CD4-positive, alpha-beta T cell treated with Interleukin-17A for 4 hours (primary cell): ENCODE results near the gene UBXN1.
"Not testable (repeated sequence)": the region's sequence is repeated elsewhere in the genome, so short reads cannot be mapped to it uniquely, and the experiment has no call there.

ENCODE experiments used
- DNase-seq: peaks from one replicate; pipeline ENCODE4 v3.0.0-alpha.2; 2020; ENCODE audit warnings: mixed read lengths

Gene UBXN1

GRCh38 chr11:62669420-62670161, 9.3 kb downstream of the UBXN1 start:
- DNase-seq: no peak

GRCh38 chr11:62667460-62667859, 11.4 kb downstream of the UBXN1 start:
- DNase-seq: no peak

- DNase-seq: no peak
These were observed 12.5 kb downstream of the UBXN1 start for GRCh38 chr11:62666259-62666926.

GRCh38 chr11:62665599-62666258, 13.1 kb downstream of the UBXN1 start:
- DNase-seq: peak; percentile 68

GRCh38 chr11:62665075-62665598, 13.7 kb downstream of the UBXN1 start, which contains the start of the genes C11orf98 and CSKMT:
Gene C11orf98, minus strand, starts transcription at chr11:62665210. Its CDS starts 41 bp downstream, at chr11:62665169.
Gene CSKMT, plus strand, starts transcription at chr11:62665312. Its CDS starts 568 bp downstream, at chr11:62665880.
- peak; percentile 95 for DNase-seq

- peak; percentile 60 for DNase-seq
These were observed 14.3 kb downstream of the UBXN1 start for GRCh38 chr11:62664405-62665074.

GRCh38 chr11:62656796-62657429, 22.0 kb downstream of the UBXN1 start:
- DNase-seq: no peak

GRCh38 chr11:62654297-62654696, 24.6 kb downstream of the UBXN1 start:
- no peak for DNase-seq

GRCh38 chr11:62652161-62653006, 26.5 kb downstream of the UBXN1 start:
- peak; percentile 54 for DNase-seq

- not testable (repeated sequence) for DNase-seq
These were observed 28.6 kb downstream of the UBXN1 start for GRCh38 chr11:62650283-62650682.

GRCh38 chr11:62649486-62649885, 29.4 kb downstream of the UBXN1 start:
- DNase-seq: no peak

GRCh38 chr11:62648967-62649364, 29.9 kb downstream of the UBXN1 start:
- no peak for DNase-seq

GRCh38 chr11:62648185-62648966, 30.5 kb downstream of the UBXN1 start:
- no peak for DNase-seq

- DNase-seq: no peak
These were observed 31.3 kb downstream of the UBXN1 start for GRCh38 chr11:62647609-62648005.

GRCh38 chr11:62646825-62647608, 31.9 kb downstream of the UBXN1 start:
- DNase-seq: no peak

- peak; percentile 100 for DNase-seq
These were observed 32.7 kb downstream of the UBXN1 start, which contains the start of gene GANAB for GRCh38 chr11:62645946-62646824. Gene GANAB, minus strand, starts transcription at chr11:62646613. Its CDS starts 14 bp downstream, at chr11:62646599.

- no peak for DNase-seq
These were observed 33.3 kb downstream of the UBXN1 start for GRCh38 chr11:62645671-62645945.

- DNase-seq: no peak
These were observed 34.7 kb downstream of the UBXN1 start for GRCh38 chr11:62644220-62644619.

- DNase-seq: no peak
These were observed 46.4 kb downstream of the UBXN1 start for GRCh38 chr11:62632492-62632891.
